Breast epithelium (tissue), 4 donors: Measurements from ENCODE around the gene ATAD2B. TPM values are rescaled to one million over a fixed set of nuclear protein-coding genes. Genes with fewer than 3 reads are reported as not detected.

ENCODE experiments used
- DNase-seq, 2 donors: peaks; one replicate each; pipeline ENCODE4 v3.0.0-alpha.2; 2019; ENCODE audit warnings: low spot score in 2 of 2
- H3K27ac ChIP-seq, 2 donors: fragments of 200-600 bp; sonication (generic) in 1 of 2; one replicate each; pipeline ENCODE4 v1.5.1; 2016 to 2019; ENCODE audit warnings: mild to moderate bottlenecking in 1 of 2
- H3K27me3 ChIP-seq, 2 donors: fragments of 200-600 bp; sonication (generic) in 1 of 2; one replicate each; pipeline versions ENCODE4 v1.5.1 to v1.6.0; 2017 to 2019; ENCODE audit warnings: control low read depth in 1 of 2, mild to moderate bottlenecking in 1 of 2
- H3K36me3 ChIP-seq: fragments of 200-600 bp; one replicate; pipeline ENCODE4 v1.5.1; 2019
- H3K4me1 ChIP-seq, 2 donors: fragments of 200-600 bp; sonication (generic); one replicate each; pipeline ENCODE4 v1.5.1; 2016 to 2019; ENCODE audit warnings: control low read depth in 1 of 2
- H3K4me3 ChIP-seq, 3 donors: fragments of 200-600 bp; sonication (generic); 1 replicate in 2 of 3; 2 replicates in 1 of 3; pipeline ENCODE4 v1.5.1; 2016 to 2019; ENCODE audit warnings: mild to moderate bottlenecking in 3 of 3, moderate library complexity in 2 of 3
- H3K9me3 ChIP-seq, 2 donors: fragments of 200-600 bp; sonication (generic) in 1 of 2; one replicate each; pipeline ENCODE4 v1.5.1; 2016 to 2019; ENCODE audit warnings: control low read depth in 1 of 2
- CTCF ChIP-seq, 3 donors: fragments of 450-650 bp; IDR thresholded peaks; one replicate each; pipeline ENCODE4 v1.5.1; 2016 to 2017; ENCODE audit warnings: antibody characterized with exemption in 3 of 3, mild to moderate bottlenecking in 3 of 3, moderate library complexity in 3 of 3
- POLR2A ChIP-seq: fragments of 450-650 bp; IDR thresholded peaks from one replicate; pipeline ENCODE4 v1.6.1; 2016; ENCODE audit warnings: antibody characterized with exemption, mild to moderate bottlenecking, moderate library complexity
- POLR2AphosphoS5 ChIP-seq, 3 donors: sonication (generic); formaldehyde crosslinking; IDR thresholded peaks; one replicate each; pipeline ENCODE4 v1.6.1; 2017; ENCODE audit warnings: antibody characterized with exemption in 3 of 3
- intact Hi-C: fragments of 100-400 bp; cut with DNase I; formaldehyde crosslinking; loops from one replicate; pipeline ENCODE4 v1.15.1; 2023; ENCODE audit warnings: low total_unique reads
- total RNA-seq, 3 donors: library from RNA; depleted of rRNA; stranded (reverse); fragments of >200 nt; gene quantifications; one replicate each; pipeline ENCODE4 v1.1.0, GENCODE V29; 2016

Gene ATAD2B
- total RNA-seq, 3 donors from 2014 or later: 22.6 to 48.1 (median 34.4) TPM

GRCh38 chr2:23809150-23809549 is 117.8 kb downstream of the ATAD2B start:
- intact Hi-C loops: no loop called here
- no peak for TF ChIP-seq POLR2A
- no peak for TF ChIP-seq CTCF (IDR thresholded peaks at IDR 0.05)
- TF ChIP-seq POLR2AphosphoS5 (IDR thresholded peaks at IDR 0.05): no peak
- Histone ChIP-seq H3K36me3 (no peaks in the 10 kb centered on the region), H3K27me3 (no peaks in the 10 kb centered on the region), H3K27ac (no peak overlapping the region), H3K4me1 (no peaks in the 10 kb centered on the region), H3K4me3 (no peak overlapping the region), H3K9me3 (no peaks in the 10 kb centered on the region)
- DNase-seq: no peak

- H3K27ac ChIP-seq: no peak overlapping the region
- no peaks in the 10 kb centered on the region for H3K9me3 ChIP-seq
- no peaks in the 10 kb centered on the region for H3K27me3 ChIP-seq
- no peak overlapping the region for H3K4me3 ChIP-seq
- TF ChIP-seq CTCF (IDR thresholded peaks at IDR 0.05) (no peak), POLR2AphosphoS5 (IDR thresholded peaks at IDR 0.05) (no peak), POLR2A (no peak)
- H3K36me3 ChIP-seq: no peaks in the 10 kb centered on the region
- no peaks in the 10 kb centered on the region for H3K4me1 ChIP-seq
- intact Hi-C loops: no loop called here
- DNase-seq: no peak
These were observed 120.2 kb downstream of the ATAD2B start for GRCh38 chr2:23806665-23807249.

GRCh38 chr2:23806201-23806600 is 120.7 kb downstream of the ATAD2B start:
- Histone ChIP-seq H3K4me1 (no peaks in the 10 kb centered on the region), H3K27ac (no peak overlapping the region), H3K9me3 (no peaks in the 10 kb centered on the region), H3K4me3 (no peak overlapping the region), H3K27me3 (no peaks in the 10 kb centered on the region), H3K36me3 (no peaks in the 10 kb centered on the region)
- intact Hi-C loops: no loop called here
- no peak for TF ChIP-seq CTCF (IDR thresholded peaks at IDR 0.05)
- TF ChIP-seq POLR2AphosphoS5 (IDR thresholded peaks at IDR 0.05): no peak
- TF ChIP-seq POLR2A: no peak
- no peak for DNase-seq

- Histone ChIP-seq H3K9me3 (no peaks in the 10 kb centered on the region), H3K27ac (peak overlapping the region in 1 of 2 donors; percentile 4), H3K4me1 (no peaks in the 10 kb centered on the region), H3K36me3 (no peaks in the 10 kb centered on the region), H3K4me3 (no peak overlapping the region), H3K27me3 (no peaks in the 10 kb centered on the region)
- no peak for DNase-seq
- TF ChIP-seq POLR2AphosphoS5 (IDR thresholded peaks at IDR 0.05): no peak
- TF ChIP-seq CTCF (IDR thresholded peaks at IDR 0.05): no peak
- TF ChIP-seq POLR2A: no peak
- intact Hi-C loops: no loop called here
These were observed 122.9 kb downstream of the ATAD2B start for GRCh38 chr2:23803965-23804542.

GRCh38 chr2:23803264-23803964 is 123.5 kb downstream of the ATAD2B start:
- intact Hi-C loops: no loop called here
- Histone ChIP-seq H3K4me1 (no peaks in the 10 kb centered on the region), H3K27ac (peak overlapping the region in 1 of 2 donors; percentile 4), H3K27me3 (no peaks in the 10 kb centered on the region), H3K36me3 (no peaks in the 10 kb centered on the region), H3K9me3 (no peaks in the 10 kb centered on the region), H3K4me3 (no peak overlapping the region)
- TF ChIP-seq POLR2A: no peak
- TF ChIP-seq CTCF (IDR thresholded peaks at IDR 0.05): no peak
- no peak for TF ChIP-seq POLR2AphosphoS5 (IDR thresholded peaks at IDR 0.05)
- no peak for DNase-seq
